COR-L47 (cell line): ENCODE results near the gene USP34.
"Not testable (repeated sequence)": the region's sequence is repeated elsewhere in the genome, so short reads cannot be mapped to it uniquely, and the experiment has no call there.

ENCODE experiments used
- DNase-seq: peaks from one replicate; lab custom pipeline; 2025; lab: John Stamatoyannopoulos, UW

USP34 gene, protein sequence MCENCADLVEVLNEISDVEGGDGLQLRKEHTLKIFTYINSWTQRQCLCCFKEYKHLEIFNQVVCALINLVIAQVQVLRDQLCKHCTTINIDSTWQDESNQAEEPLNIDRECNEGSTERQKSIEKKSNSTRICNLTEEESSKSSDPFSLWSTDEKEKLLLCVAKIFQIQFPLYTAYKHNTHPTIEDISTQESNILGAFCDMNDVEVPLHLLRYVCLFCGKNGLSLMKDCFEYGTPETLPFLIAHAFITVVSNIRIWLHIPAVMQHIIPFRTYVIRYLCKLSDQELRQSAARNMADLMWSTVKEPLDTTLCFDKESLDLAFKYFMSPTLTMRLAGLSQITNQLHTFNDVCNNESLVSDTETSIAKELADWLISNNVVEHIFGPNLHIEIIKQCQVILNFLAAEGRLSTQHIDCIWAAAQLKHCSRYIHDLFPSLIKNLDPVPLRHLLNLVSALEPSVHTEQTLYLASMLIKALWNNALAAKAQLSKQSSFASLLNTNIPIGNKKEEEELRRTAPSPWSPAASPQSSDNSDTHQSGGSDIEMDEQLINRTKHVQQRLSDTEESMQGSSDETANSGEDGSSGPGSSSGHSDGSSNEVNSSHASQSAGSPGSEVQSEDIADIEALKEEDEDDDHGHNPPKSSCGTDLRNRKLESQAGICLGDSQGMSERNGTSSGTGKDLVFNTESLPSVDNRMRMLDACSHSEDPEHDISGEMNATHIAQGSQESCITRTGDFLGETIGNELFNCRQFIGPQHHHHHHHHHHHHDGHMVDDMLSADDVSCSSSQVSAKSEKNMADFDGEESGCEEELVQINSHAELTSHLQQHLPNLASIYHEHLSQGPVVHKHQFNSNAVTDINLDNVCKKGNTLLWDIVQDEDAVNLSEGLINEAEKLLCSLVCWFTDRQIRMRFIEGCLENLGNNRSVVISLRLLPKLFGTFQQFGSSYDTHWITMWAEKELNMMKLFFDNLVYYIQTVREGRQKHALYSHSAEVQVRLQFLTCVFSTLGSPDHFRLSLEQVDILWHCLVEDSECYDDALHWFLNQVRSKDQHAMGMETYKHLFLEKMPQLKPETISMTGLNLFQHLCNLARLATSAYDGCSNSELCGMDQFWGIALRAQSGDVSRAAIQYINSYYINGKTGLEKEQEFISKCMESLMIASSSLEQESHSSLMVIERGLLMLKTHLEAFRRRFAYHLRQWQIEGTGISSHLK (N-terminal part only)

DNA sequence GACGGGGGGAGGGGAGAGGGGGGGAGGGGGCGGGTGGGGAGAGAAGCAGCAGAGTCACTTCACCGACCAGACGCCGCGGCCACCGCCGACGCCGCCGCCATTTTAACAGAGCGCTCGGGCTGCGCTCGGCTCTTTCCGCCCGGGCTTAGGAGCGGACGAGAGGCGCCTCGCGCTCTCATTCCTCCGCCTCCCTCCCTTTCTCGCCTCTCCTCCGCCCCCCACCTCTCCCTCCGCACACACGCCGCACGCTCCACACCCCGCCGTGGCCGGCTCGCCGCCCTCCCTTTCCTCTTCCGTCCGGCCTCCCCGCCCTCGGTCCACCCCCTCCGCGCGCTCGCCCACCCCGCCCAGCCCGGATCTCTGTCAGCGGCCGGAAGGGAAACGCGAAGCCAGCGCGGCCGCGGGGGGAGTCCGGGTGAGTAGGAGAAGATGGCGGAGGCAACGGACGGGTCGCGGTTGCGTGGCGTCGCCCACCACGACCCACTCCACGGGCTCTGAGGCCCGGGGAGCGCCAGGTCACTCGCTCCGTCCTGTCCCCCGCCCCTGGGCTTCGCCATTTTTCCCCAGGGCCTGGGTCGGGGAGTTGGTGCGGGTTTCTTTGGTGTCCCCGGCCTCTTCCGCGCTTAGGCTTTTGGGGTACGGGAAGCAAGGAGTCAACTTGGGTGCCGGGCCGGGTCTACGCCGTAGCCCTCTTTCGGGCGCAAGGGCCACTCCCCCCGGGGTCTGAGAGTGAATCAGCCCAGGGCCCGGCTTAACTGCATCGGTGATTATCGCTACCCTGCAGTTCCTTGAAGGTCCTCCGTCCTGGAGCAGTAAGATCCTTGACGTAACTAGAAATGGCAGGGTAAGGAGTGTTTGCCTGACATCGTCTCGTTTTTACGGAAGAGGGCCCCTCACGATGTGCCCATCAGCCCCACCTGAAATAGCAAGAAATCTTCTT is at the start of gene USP34:
Gene USP34 (minus strand): TSS at position 123 of the 940 bp plus-strand sequence. CDS start 395 bp downstream, outside the sequence.
- DNase-seq, result peak; percentile 93

DNA sequence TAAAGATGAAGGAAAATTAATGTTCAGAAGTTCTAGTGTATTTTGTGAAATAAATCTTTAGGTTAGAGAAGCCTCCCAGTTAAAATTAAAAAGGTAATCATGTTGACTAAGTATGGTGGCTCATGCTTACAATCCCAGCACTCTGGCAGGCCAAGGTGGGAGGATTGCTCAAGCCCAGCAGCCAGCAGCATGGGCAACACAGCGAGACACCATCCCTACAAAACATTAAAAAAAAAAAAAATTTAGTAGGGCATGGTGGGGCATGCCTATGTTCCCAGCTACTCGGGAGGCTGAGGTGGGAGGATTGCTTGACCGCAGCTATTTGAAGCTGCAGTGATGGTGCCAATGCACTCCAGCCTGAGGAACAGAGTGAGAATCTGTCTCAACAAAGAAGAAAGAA is 49.4 kb upstream of the USP34 start:
- DNase-seq, result no peak

DNA sequence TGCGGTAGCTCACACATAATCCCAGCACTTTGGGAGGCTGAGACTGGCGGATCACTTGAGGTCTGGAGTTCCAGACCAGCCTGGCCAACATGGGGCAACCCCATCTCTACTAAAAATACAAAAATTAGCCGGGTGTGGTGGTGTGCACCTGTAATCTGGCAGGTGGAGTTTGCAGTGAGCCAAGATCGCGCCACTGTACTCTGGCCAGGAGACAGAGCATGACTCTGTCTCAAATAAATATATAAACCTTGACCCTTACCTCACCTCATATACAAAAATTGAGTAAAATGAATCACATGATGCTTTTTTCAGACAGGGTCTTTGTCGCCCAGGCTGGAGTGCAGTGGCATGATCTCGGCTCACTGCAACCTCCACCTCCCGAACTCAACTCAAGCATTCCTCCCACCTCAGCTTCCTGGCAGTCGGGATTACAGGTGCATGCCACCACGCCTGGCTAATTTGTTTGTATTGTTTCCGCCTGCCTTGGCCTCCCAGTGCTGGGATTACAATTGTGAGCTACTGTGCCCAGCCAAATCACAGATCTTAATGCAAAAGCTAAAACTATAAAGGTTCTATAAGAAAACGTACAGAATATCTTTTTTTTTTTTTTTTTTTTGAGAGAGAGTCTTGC is 42.0 kb upstream of the USP34 start:
- no peak for DNase-seq

DNA sequence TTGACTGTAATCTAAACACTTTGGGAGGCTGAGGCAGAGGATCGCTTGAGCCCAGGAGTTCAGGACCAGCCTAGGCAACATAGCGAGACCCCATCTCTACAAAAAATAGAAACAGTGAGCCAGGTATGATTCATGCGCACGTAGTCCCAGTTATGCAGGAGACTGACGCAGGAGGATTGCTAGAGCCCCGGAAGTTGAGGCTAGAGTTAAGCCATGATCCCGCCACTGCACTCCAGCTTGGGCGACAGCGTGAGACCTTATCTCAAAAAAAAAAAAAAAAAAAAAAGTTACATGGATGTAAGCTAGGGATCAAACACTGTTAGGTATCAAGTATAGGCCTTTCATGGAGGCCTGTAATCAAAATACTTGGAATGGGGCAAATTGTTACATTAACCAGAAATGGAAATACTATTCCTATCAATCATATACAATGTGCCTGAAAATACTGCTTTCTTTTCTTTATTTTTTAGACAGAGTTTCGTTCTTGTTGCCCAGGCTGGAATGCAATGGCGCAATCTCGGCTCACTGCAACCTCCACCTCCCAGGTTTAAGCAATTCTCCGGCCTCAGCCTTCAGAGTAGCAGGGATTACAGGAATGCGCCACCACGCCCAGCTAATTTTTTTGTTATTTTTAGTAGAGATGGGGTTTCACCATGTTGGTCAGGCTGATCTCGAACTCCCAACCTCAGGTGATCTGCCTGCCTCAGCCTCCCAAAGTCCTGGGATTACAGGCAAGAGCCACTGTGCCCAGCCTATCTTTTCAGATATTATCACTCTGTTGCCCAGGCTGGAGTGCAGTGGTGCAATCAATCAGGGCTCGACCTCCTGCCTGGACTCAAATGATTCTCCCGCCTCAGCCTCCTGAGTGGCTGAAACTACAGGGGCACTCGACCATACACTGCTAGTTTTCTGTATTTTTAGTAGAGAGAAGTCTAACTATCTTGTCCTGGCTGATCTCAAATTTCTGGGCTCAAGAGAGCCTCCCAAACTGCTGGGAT is 40.1 kb upstream of the USP34 start:
- DNase-seq, result no peak

DNA sequence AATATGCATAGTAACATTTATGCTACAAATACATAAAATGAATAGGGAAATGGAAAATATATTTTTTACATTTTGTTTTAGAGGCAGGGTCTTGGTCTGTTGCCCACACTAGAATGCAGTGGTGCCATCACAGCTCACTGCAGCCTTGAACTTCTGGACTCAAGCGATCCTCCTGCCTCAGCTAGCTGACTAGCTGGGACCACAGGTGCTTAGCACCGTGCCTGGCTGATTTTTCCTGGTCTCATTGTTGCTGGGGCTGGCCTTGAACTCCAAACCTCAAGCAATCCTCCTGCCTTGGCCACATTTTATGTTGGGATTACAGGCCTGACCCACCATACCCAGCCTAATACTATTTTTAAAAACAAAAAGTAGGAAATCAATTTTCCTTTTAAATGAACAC is 34.1 kb upstream of the USP34 start:
- no peak for DNase-seq

DNA sequence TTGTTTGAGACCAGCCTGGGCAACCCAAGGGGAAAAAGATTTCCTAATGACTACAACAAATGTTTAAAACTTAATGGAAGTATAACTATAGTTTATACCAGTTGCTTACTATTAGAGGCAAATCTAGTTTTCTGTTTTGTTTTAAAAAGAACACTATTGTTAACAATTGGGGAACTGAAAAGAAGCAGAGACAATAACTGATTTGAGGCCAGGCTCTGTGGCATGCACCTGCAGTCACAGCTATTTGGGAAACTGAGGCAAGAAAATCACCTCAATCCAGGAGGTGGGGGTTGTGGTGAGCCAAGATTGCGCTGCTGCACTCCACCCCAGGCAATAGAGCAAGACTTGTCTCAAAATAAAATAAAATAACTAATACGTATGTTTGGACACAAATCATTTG is 28.2 kb upstream of the USP34 start:
- DNase-seq, result no peak

DNA sequence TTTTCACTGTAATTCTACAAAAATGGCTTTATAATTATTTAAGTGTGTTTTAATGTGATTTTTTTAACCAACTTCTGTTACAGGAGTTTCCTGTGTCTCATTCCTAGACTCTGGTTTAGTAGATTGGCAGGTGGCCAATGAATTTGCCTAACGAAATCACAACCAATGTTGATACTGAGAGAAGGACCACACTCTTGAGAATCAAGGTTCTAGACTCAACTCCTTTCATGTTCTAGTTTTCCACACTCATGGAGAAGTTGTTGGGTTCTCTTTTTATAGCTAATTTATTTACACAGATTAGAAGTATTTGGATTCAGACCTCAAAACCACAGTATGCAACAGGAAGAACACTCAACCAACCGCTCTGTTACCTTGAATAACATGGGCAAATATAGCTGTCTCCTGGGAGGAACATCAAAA is 22.6 kb upstream of the USP34 start:
- no peak for DNase-seq

DNA sequence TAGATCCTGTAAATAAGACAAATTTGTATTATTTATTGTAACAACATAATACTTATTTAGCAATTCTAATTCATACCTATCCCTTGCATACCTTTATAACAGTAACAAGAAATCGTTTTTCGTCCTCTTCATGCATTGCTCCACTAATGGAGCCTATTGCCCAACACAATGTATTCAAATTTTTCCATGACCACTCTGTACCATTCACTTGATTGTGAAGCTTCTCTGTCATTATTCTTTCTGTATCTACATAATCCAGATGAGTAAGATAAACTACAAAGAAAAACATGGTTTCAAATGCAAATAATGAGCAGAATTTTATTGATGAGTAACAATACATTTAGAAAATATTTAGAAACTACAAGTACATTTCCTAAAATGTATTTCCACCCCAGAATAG is 21.6 kb upstream of the USP34 start:
- DNase-seq, result no peak

DNA sequence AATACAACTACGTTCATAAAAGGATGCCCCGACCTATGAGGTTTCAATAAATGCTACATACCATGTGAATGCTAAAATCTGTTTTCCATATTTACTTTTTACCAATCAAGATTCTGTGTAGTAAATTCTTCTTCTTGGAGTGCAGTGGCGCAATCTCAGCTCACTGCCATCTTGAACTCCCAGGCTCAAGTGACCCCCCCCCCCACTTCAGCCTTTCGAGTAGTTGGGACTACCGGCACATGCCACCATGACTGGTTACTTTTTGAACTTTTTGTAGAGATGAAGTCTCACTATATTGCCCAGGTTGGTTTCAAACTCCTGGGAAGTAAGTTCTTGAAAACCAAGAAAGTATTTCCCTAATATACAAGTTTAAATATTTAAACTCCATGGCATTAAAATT is 14.4 kb upstream of the USP34 start:
- no peak for DNase-seq

DNA sequence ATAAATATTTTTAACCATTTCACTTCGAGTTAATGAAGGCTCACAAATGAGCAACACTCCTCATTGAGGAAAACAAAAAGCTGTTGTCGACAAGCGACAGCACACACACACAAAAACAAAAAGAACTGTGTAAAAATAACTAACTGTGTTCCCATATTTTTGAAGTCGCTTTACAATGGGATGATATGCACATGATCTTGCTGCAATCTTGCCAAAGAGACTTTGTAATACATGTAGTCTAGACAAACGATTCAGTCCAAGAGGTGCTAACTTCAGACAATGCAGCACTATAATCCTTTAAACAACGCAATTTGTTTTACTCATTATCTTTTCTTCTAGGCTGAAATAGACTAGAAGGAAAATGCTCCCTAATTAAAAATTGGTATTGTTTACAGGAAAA is 7.2 kb upstream of the USP34 start:
- DNase-seq, result no peak

DNA sequence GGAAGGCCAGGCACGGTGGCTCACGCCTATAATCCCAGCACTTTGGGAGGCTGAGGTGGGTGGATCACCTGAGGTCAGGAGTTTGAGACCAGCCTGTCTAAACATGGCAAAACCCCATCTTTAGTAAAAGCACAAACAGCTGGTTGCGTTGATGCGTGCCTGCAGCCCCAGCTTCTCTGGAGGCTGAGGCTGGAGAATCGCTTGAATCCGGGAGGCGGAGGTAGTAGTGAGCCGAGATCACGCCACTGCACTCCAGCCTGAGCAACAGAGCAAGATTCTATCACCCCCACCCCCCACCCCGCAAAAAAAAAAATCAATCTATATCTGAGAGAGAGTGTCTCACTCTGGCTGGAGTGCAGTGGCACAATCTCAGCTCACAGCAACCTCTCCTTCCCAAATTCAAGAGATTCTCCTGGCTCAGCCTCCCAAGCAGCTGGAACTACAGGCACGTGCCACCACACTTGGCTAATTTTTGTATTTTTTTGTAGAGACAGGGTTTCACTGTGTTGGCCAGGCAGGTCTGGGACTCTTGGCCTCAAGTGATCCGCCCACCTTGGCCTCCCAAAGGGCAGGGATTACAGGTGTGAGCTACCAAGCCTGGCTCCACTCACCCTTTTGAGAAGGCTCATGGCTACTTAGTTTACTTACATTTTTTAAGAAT is 6.2 kb upstream of the USP34 start:
- not testable (repeated sequence) for DNase-seq

DNA sequence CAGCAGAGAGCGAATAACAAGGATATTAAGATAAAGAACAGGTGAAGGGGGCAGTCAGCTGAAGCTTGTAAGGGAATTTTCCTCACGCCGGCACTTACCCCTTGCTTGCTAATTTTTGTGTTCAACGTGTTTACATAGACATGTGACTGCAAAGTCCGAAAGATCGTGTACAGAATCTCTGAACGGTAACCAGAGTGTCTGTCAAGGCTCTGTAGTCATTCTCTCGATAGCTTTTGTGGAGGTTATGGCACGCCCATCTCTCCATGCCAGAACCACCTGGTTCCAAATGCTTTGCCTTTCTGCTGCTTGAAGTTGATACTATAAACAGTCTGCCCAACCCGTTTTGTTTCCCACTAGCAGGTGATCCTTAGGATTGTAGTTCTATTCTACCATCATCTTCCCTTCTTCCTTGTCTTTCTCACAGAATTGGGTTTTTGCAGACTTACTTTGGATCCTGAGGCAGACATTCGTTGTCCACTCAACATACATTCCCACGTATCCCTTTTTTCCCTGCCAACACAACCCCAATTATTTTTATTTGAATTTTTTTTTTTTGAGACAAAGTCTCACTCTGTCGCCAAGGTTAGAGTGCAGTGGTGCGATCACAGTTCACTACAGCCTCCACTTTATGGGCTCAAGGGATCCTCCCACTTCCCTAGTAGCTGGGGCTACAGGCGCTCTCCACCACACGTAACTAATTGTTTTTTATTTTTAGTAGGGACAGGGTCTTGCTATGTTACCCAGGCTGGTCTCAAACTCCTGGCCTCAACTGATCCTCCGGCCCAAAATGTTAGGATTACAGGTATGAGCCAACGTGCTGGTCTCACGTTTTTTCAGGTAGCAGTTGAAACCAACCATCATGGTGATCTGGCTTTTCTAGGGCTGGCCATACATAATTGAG is 1.3 kb upstream of the USP34 start:
- peak; percentile 34 for DNase-seq

DNA sequence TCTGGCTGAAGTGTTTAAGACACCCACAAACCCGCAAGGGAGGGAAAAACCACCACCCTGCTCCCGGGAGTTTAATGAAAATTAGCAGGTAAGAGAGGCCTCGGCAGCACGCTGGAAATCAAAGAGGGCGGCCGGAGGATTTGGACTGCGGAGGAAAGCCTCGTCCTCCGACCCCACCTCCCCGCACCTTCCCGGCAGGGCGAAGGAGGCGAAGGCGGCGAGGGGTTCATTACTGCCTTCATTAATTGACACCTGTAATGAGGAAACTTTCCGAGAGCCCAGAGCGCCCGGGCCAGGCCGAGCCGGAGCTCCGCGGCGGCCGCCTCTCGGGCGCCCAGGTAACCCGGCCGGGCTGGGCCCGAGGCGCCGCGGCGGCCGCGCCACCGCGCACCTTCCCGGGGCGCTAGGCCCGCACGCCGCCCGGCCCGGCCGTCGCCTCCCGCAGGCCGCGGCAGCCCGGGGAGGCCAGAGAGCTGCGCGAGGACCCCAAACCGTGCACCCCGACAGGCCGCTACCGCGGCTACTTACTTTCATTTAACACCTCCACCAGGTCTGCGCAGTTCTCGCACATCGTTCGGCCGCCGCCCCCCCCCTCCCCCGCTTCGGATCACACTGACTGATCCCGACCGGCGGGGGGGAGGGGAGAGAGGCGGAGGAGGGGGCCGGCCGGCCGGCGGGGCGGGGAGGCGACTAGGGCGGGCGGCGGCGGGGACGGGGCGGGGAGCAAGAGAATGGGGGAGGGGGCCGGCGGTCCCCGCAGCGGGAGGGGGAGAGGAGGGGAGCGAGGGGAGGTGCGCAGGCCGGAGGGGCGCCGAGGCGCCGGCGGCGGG is 550 bp downstream of the USP34 start:
- peak; percentile 83 for DNase-seq

DNA sequence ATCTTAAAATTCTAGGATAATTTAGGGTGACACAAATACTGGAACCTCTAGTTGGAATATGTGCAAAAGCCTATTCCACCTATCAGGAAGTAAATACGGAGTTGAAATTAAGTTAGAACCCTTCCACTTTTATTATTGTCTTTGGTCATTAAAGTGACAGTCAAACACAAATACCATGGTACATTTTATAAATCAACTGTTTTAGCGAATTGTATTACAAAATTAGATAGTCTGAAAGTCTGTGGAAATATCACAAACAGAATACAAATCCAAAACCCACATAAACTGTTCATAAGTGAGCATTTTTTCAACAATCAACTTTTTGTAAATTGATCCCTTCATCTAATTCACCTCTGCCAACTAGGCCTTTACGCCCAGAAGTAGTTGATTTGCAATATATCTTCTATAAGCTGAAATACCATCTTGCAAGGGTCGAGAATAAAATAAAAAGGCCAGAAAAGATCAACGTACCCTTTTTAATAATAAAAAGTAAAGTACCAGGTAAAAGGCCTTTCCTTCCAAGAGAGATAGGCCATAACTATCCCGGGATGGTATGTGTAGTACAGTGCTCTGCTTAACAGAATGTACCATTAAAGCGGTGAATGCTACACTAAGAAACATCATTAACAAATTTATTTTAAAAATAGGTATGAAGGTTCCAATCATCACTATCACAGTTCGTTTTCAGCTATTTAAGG is 1.3 kb downstream of the USP34 start:
- no peak for DNase-seq

DNA sequence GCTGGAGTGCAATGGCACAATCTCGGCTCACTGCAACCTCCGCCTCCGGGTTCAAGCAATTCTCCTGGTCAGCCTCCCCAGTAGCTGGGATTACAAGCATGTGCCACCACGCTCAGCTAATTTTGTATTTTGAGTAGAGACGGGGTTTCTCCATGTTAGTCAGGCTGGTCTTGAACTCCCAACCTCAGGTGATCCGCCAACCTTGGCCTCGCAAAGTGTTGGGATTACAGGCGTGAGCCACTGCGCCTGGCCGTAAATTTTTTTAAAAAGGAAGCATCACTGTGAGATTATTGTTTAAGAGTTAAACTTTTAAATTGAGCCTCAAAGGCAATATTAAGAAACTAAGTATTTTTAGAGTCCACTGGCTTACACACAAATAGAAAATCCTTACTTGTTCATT is 2.7 kb downstream of the USP34 start:
- DNase-seq, result not testable (repeated sequence)

DNA sequence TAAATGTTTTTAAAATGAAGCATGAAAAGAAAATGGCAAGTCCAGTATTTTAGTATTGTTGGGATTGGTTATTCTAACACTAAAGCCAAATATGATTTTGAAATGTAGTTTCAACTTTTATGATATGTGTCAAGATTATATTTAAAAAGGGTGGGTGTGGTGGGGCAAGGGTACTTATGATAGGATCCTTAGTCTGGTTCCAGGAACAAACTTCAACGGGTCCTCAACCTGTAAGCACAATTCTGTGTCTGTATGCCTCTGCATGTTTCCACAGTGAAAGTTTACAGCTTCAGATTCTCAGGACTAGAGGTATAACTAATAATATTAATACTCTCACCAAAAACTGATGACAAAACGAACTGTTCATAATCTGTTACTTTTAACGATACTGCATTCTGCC is 5.8 kb downstream of the USP34 start:
- DNase-seq, result no peak
